NCI-H748 (cell line): ENCODE measurements around the gene ACACA.
"Not testable (repeated sequence)": the region's sequence is repeated elsewhere in the genome, so short reads cannot be mapped to it uniquely, and the experiment has no call there.

Experiments used
- DNase-seq: peaks from one replicate; lab custom pipeline; 2025; ENCODE audit not compliant: unreplicated experiment; lab: John Stamatoyannopoulos, UW

ACACA gene

GRCh38 chr17:37346863-37347402 is 59.7 kb downstream of the ACACA start:
- not testable (repeated sequence) for DNase-seq

GRCh38 chr17:37344519-37344918 is 62.1 kb downstream of the ACACA start:
- DNase-seq: no peak

- no peak for DNase-seq
Observed at GRCh38 chr17:37342589-37342988, 64.0 kb downstream of the ACACA start.

- DNase-seq: no peak
Observed at GRCh38 chr17:37340804-37341203, 65.8 kb downstream of the ACACA start.

- DNase-seq: no peak
Observed at GRCh38 chr17:37339321-37339720, 67.3 kb downstream of the ACACA start.

- no peak for DNase-seq
Observed at GRCh38 chr17:37338847-37339246, 67.8 kb downstream of the ACACA start.

- DNase-seq: no peak
Observed at GRCh38 chr17:37327341-37328090, 79.1 kb downstream of the ACACA start.

- DNase-seq: no peak
Observed at GRCh38 chr17:37322826-37323561, 83.6 kb downstream of the ACACA start.

- no peak for DNase-seq
Observed at GRCh38 chr17:37322106-37322505, 84.5 kb downstream of the ACACA start.

GRCh38 chr17:37318931-37319594 is 87.6 kb downstream of the ACACA start:
- DNase-seq: no peak

- no peak for DNase-seq
Observed at GRCh38 chr17:37317867-37318266, 88.8 kb downstream of the ACACA start.

- no peak for DNase-seq
Observed at GRCh38 chr17:37315601-37316000, 91.0 kb downstream of the ACACA start.

- DNase-seq: peak; percentile 64
Observed at GRCh38 chr17:37312137-37312923, 94.3 kb downstream of the ACACA start.

- DNase-seq: no peak
Observed at GRCh38 chr17:37310940-37311339, 95.7 kb downstream of the ACACA start.

- DNase-seq: no peak
Observed at GRCh38 chr17:37309051-37309450, 97.6 kb downstream of the ACACA start.

GRCh38 chr17:37305406-37305905 is 101.2 kb downstream of the ACACA start:
- DNase-seq: no peak

- no peak for DNase-seq
Observed at GRCh38 chr17:37301288-37301687, 105.3 kb downstream of the ACACA start.

- DNase-seq: no peak
Observed at GRCh38 chr17:37300683-37301082, 106.0 kb downstream of the ACACA start.

GRCh38 chr17:37299257-37299980 is 107.2 kb downstream of the ACACA start:
- peak; percentile 83 for DNase-seq

GRCh38 chr17:37295888-37296287 is 110.7 kb downstream of the ACACA start:
- peak; percentile 12 for DNase-seq
